A549 (cell line): ENCODE results near the gene RNU1-1.
"Not testable (repeated sequence)": the region's sequence is repeated elsewhere in the genome, so short reads cannot be mapped to it uniquely, and the experiment has no call there.

Experiments
- CTCF ChIP-seq: fragments of >200 bp; sonication (Bioruptor Twin); formaldehyde crosslinking; IDR thresholded peaks from 3 replicates; pipeline ENCODE4 v1.5.1; 2016
- RAD21 ChIP-seq, 2 experiments: fragments of >200 bp in 1 of 2; sonication (Bioruptor Twin) in 1 of 2; formaldehyde crosslinking in 1 of 2; IDR thresholded peaks in 1 of 2; conservative IDR thresholded peaks in 1 of 2; 2 replicates in 1 of 2; 3 replicates in 1 of 2; pipeline ENCODE4 v1.6.1; 2012 to 2018; ENCODE audit warnings: inconsistent platforms in 1 of 2
- SMC3 ChIP-seq: fragments of >200 bp; sonication (Bioruptor Twin); formaldehyde crosslinking; IDR thresholded peaks from 3 replicates; pipeline ENCODE4 v1.6.1; 2018; ENCODE audit warnings: inconsistent platforms

GRCh38 chr1:16497474-16497904 is 16.6 kb downstream of the RNU1-1 start:
- not testable (repeated sequence) for TF ChIP-seq CTCF, SMC3
- TF ChIP-seq RAD21 (conservative IDR thresholded peaks at IDR 0.05 in 1 of 2, IDR thresholded peaks at IDR 0.05 in 1 of 2), result peak in 1 of 2 experiments; percentile 28; a peak in 1 of 5 replicates
